K562 (cell line): ENCODE results near the gene NCMAP. TPM values are rescaled to one million over a fixed set of nuclear protein-coding genes. Genes with fewer than 3 reads are reported as not detected.

ENCODE experiments used
- ATAC-seq: fragments of 200-7000 bp; cut with Tn5 transposase; 3 replicates; pipeline ENCODE4 v1.9.1; 2020; ENCODE audit warnings: moderate library complexity
- BruUV-seq: library from RNA; stranded (reverse); fragments of 400-500 nt; replicated peaks from 2 replicates; lab custom pipeline; 2021; lab: Mats Ljungman, UMichigan
- CTCF ChIA-PET: fragments of 300-600 bp; formaldehyde crosslinking; extraction: SDS; loops from one replicate; lab custom pipeline; 2021; ENCODE audit warnings: low intra/inter-chr PET ratio; lab: Yijun Ruan, JAX
- POLR2A ChIA-PET: fragments of 300-600, 350-650 bp; sonication (Branson Sonifier 250); formaldehyde crosslinking; extraction: SDS; loops from one replicate; lab custom pipeline; 2021; ENCODE audit warnings: antibody characterized with exemption, inconsistent platforms; lab: Yijun Ruan, JAX
- DNase-seq, 4 experiments: peaks; one replicate each; pipeline versions ENCODE4 v3.0.0 to v3.0.0-alpha.2; 2011 to 2018; ENCODE audit warnings: low spot score in 3 of 4, mixed read lengths in 3 of 4; ENCODE audit errors: extremely low read depth in 1 of 4
- FAIRE-seq: peaks from 2 replicates; lab custom pipeline; 2011; peaks lifted over from hg19 to GRCh38; lab: Jason Lieb, UNC
- H2AFZ ChIP-seq: 2 replicates; pipeline ENCODE4 v1.6.0; 2011; ENCODE audit warnings: low read depth, low read length, control low read depth, inconsistent platforms
- H3K27ac ChIP-seq: fragments of 200-600 bp; 3 replicates; pipeline ENCODE4 v1.8.0; 2011; ENCODE audit warnings: low read depth, mild to moderate bottlenecking, control low read depth, inconsistent platforms, low read length, moderate library complexity, mixed read lengths; ENCODE audit errors: extremely low read depth
- H3K27me3 ChIP-seq, 2 experiments: fragments of 300-600 bp in 1 of 2; 2 replicates in 1 of 2; 3 replicates in 1 of 2; pipeline versions ENCODE4 v1.6.0 to v1.8.0; 2011; ENCODE audit warnings: inconsistent platforms in 2 of 2, low read length in 2 of 2, mild to moderate bottlenecking in 1 of 2, mixed read lengths in 1 of 2, moderate library complexity in 1 of 2; ENCODE audit not compliant: control insufficient read depth in 2 of 2, insufficient read depth in 2 of 2
- H3K36me3 ChIP-seq: fragments of 300-600 bp; 3 replicates; pipeline ENCODE4 v1.8.0; 2011; ENCODE audit warnings: mild to moderate bottlenecking, low read length, inconsistent platforms; ENCODE audit not compliant: control insufficient read depth, insufficient read depth
- H3K4me1 ChIP-seq, 2 experiments: fragments of 200-600 bp in 1 of 2; replicated peaks in 1 of 2; 2 replicates in 1 of 2; 3 replicates in 1 of 2; pipeline versions ENCODE4 v1.5.1 to v1.8.0; 2011; ENCODE audit warnings: inconsistent platforms in 2 of 2, low read length in 2 of 2, mild to moderate bottlenecking in 1 of 2, mixed read lengths in 1 of 2, moderate library complexity in 1 of 2; ENCODE audit not compliant: control insufficient read depth in 2 of 2, insufficient read depth in 2 of 2
- H3K4me2 ChIP-seq: 2 replicates; pipeline ENCODE4 v1.6.1; 2011; ENCODE audit warnings: low read length, control low read depth, inconsistent platforms, mixed read lengths; ENCODE audit not compliant: insufficient read depth
- H3K4me3 ChIP-seq: fragments of 200-600 bp; sonication (generic), shearing (Covaris generic); 2 replicates; pipeline ENCODE4 v1.5.1; 2016; ENCODE audit warnings: control low read depth, inconsistent platforms
- H3K79me2 ChIP-seq: fragments of 200-600 bp; 3 replicates; pipeline ENCODE4 v1.8.0; 2011; ENCODE audit warnings: low read length, inconsistent platforms; ENCODE audit not compliant: control insufficient read depth, insufficient read depth
- H3K9ac ChIP-seq, 2 experiments: 2 replicates each; pipeline versions ENCODE4 v1.6.0 to v1.6.1; 2011; ENCODE audit warnings: low read depth in 2 of 2, low read length in 2 of 2, control low read depth in 1 of 2, inconsistent platforms in 1 of 2, mild to moderate bottlenecking in 1 of 2, mixed read lengths in 1 of 2; ENCODE audit not compliant: insufficient read depth in 1 of 2
- H3K9me1 ChIP-seq: one replicate; pipeline ENCODE4 v1.6.0; 2011; ENCODE audit warnings: inconsistent platforms, mild to moderate bottlenecking, low read length, moderate library complexity; ENCODE audit not compliant: control insufficient read depth, insufficient read depth
- H3K9me3 ChIP-seq: replicated peaks from 2 replicates; pipeline ENCODE4 v1.5.1; 2011; ENCODE audit warnings: low read depth, low read length, inconsistent platforms; ENCODE audit not compliant: control insufficient read depth, insufficient read depth
- H4K20me1 ChIP-seq: replicated peaks from 2 replicates; pipeline ENCODE4 v1.6.1; 2011; ENCODE audit warnings: low read length, inconsistent platforms, mixed read lengths; ENCODE audit not compliant: control insufficient read depth, insufficient read depth
- ATF6 ChIP-seq: sonication (generic); formaldehyde crosslinking; IDR thresholded peaks from 2 replicates; pipeline ENCODE4 v1.4.0; 2020; ENCODE audit warnings: mild to moderate bottlenecking, missing genetic modification reagents
- CEBPG ChIP-seq, 3 experiments: fragments of 200-800 bp in 1 of 3; sonication (Bioruptor generic) in 1 of 3; sonication (generic) in 1 of 3; formaldehyde crosslinking in 1 of 3; IDR thresholded peaks in 2 of 3; conservative IDR thresholded peaks in 1 of 3; 2 replicates each; pipeline versions ENCODE4 v1.6.1 to v1.8.0; 2016 to 2022; ENCODE audit warnings: missing compliant biosample characterization in 2 of 3, missing genetic modification characterization in 2 of 3, mild to moderate bottlenecking in 1 of 3, missing genetic modification reagents in 1 of 3
- GATAD2A ChIP-seq: fragments of 450-650 bp; IDR thresholded peaks from 2 replicates; pipeline ENCODE4 v1.6.1; 2017
- HDAC2 ChIP-seq: fragments of 450-650 bp; IDR thresholded peaks from 2 replicates; pipeline ENCODE4 v1.6.1; 2016; ENCODE audit warnings: mild to moderate bottlenecking
- HNRNPUL1 ChIP-seq: fragments of 200-400 bp; formaldehyde crosslinking; IDR thresholded peaks from 2 replicates; pipeline ENCODE4 v1.6.1; 2017; ENCODE audit warnings: low read length
- NEUROD1 ChIP-seq: fragments of 150-350 bp; IDR thresholded peaks from 2 replicates; pipeline ENCODE4 v1.6.1; 2014; ENCODE audit warnings: borderline replicate concordance, low read length, low read depth; ENCODE audit not compliant: partially characterized antibody
- POLR3G ChIP-seq: IDR thresholded peaks from 2 replicates; pipeline ENCODE4 v1.6.1; 2011; ENCODE audit not compliant: insufficient read length, insufficient replicate concordance; ENCODE audit errors: extremely low read depth
- RBM14 ChIP-seq: fragments of 200-400 bp; formaldehyde crosslinking; IDR thresholded peaks from 2 replicates; pipeline ENCODE4 v1.6.1; 2018; ENCODE audit warnings: low read depth, mild to moderate bottlenecking, low read length, moderate library complexity, borderline replicate concordance; ENCODE audit not compliant: insufficient read depth
- RBM25 ChIP-seq: fragments of 200-400 bp; formaldehyde crosslinking; IDR thresholded peaks from 2 replicates; pipeline ENCODE4 v1.6.1; 2018; ENCODE audit warnings: low read length, low read depth, moderate library complexity; ENCODE audit not compliant: severe bottlenecking
- ZNF146 ChIP-seq: IDR thresholded peaks from one replicate; pipeline ENCODE4 v1.6.1; 2018; ENCODE audit warnings: missing compliant biosample characterization; ENCODE audit not compliant: unreplicated experiment
- ZNF354B ChIP-seq: fragments of 250-450 bp; sonication (Bioruptor Pico); IDR thresholded peaks from 2 replicates; pipeline ENCODE4 v1.4.0; 2020
- ZNF512 ChIP-seq: IDR thresholded peaks from 2 replicates; pipeline ENCODE4 v1.6.1; 2016; ENCODE audit warnings: missing genetic modification characterization, missing compliant biosample characterization
- WGBS: fragments of 100-300 bp; shearing (Covaris generic); methylation state at CpG from one replicate; pipeline ENCODE4 v1.1.6; 2016; ENCODE audit warnings: low coverage, mixed read lengths; ENCODE audit not compliant: insufficient coverage; ENCODE audit errors: missing lambda C conversion rate; 5-methylcytosine and 5-hydroxymethylcytosine counted together
- in situ Hi-C: fragments of 300-500 bp; cut with MboI; formaldehyde crosslinking; loops from 4 replicates; pipeline ENCODE4 v1.15.0; 2018; ENCODE audit warnings: inconsistent platforms, mixed read lengths
- intact Hi-C: fragments of 100-400 bp; cut with micrococcal nuclease; formaldehyde crosslinking; loops from 2 replicates; pipeline ENCODE4 v1.14.2; 2022
- polyA plus RNA-seq, 8 experiments: library from polyadenylated mRNA; depleted of rRNA in 4 of 8; stranded (reverse) in 5 of 8; unstranded in 3 of 8; fragments of >200 nt; fragmentation: Nextera tagmentation in 2 of 8; fragmentation: Illumina TruSeq in 1 of 8; extraction: Ambion mirVana in 2 of 8; extraction: Trizol in 1 of 8; gene quantifications; 2 replicates each; pipeline versions ENCODE4 v1.2.1 to v1.2.3, GENCODE V29; 2011 to 2014; ENCODE audit warnings: inconsistent platforms in 1 of 8, missing spikeins in 1 of 8
- total RNA-seq, 7 experiments: library from RNA; depleted of rRNA in 6 of 7; stranded (reverse); fragments of >200 nt in 6 of 7; fragmentation: Illumina TruSeq in 2 of 7; extraction: Trizol in 2 of 7; gene quantifications; 2 replicates each; pipeline versions ENCODE4 v1.2.1 to v1.2.3, GENCODE V29; 2011 to 2021; ENCODE audit warnings: low replicate concordance in 1 of 7

Gene NCMAP
- total and polyA plus RNA-seq, 9 of the 15 experiments (the other 6 are each of a cell fraction or from before 2014, with no cell fraction given): 0.03 TPM; not detected in 8

GRCh38 chr1:24599265-24599664, 43.4 kb downstream of the NCMAP start:
- no TSS peak for BruUV-seq
- H3K9me1 ChIP-seq: no peaks in the 10 kb centered on the region
- H3K27ac ChIP-seq: no peak overlapping the region
- no peaks in the 10 kb centered on the region for H3K9me3 ChIP-seq
- no peaks in the 10 kb centered on the region; a peak in 2 of 5 replicates for H3K4me1 ChIP-seq
- ChIA-PET POLR2A (no interaction called here), CTCF (no interaction called here)
- no peak overlapping the region for H2AFZ ChIP-seq
- 0 out of 2 replicates have a peak, but pooled peaks cover 3% of the 10 kb centered on the region for H4K20me1 ChIP-seq
- H3K4me2 ChIP-seq: no peak overlapping the region
- no peak overlapping the region for H3K9ac ChIP-seq
- in situ Hi-C loops (no loop called here), intact Hi-C loops (no loop called here)
- H3K36me3 ChIP-seq: no peaks in the 10 kb centered on the region
- H3K4me3 ChIP-seq: no peak overlapping the region
- no peak for ATAC-seq
- H3K27me3 ChIP-seq: peaks cover 12 to 24% of the 10 kb centered on the region in 2 experiments; a peak in 4 of 5 replicates
- WGBS: 12% methylated on average over 3 of the region's 3 CpGs
- FAIRE-seq: no peak
- no peak for DNase-seq
- TF ChIP-seq RBM25 (peak; percentile 22), ZNF146 (peak; percentile 56), NEUROD1 (no peak)
- H3K79me2 ChIP-seq: no peaks in the 10 kb centered on the region

- WGBS: 0% methylated on average over 5 of the region's 5 CpGs
- ATAC-seq (no peak; the same call in 2 of the 3 replicates), DNase-seq (no peak), FAIRE-seq (no peak)
- H2AFZ ChIP-seq: no peak overlapping the region
- H4K20me1 ChIP-seq: no peaks in the 10 kb centered on the region
- POLR2A ChIA-PET: no interaction called here
- H3K9ac ChIP-seq: no peak overlapping the region
- no peaks in the 10 kb centered on the region for H3K36me3 ChIP-seq
- CTCF ChIA-PET: no interaction called here
- H3K27me3 ChIP-seq: peaks cover 8 to 22% of the 10 kb centered on the region in 2 experiments; a peak in 3 of 5 replicates
- no peaks in the 10 kb centered on the region for H3K9me1 ChIP-seq
- H3K4me2 ChIP-seq: no peak overlapping the region; the same call in 1 of the 2 replicates
- peaks cover 0 to 1% of the 10 kb centered on the region in 2 experiments; a peak in 2 of 5 replicates for H3K4me1 ChIP-seq
- H3K27ac ChIP-seq: no peak overlapping the region
- intact Hi-C loops (no loop called here), in situ Hi-C loops (no loop called here)
- BruUV-seq: no TSS peak
- H3K4me3 ChIP-seq: no peak overlapping the region
- no peaks in the 10 kb centered on the region for H3K9me3 ChIP-seq
- H3K79me2 ChIP-seq: no peaks in the 10 kb centered on the region
- TF ChIP-seq HNRNPUL1: no peak
- TF ChIP-seq ATF6 (CRISPR knock-in tag): no peak
- TF ChIP-seq RBM14: no peak
- no peak for TF ChIP-seq GATAD2A
- no peak for TF ChIP-seq CEBPG (CRISPR knock-in tag; IDR thresholded peaks at IDR 0.05)
- TF ChIP-seq CEBPG (tag; conservative IDR thresholded peaks at IDR 0.05 in 1 of 2, IDR thresholded peaks at IDR 0.05 in 1 of 2): no peak
- no peak for TF ChIP-seq POLR3G
- no peak for TF ChIP-seq HDAC2
- no peak for TF ChIP-seq ZNF512 (tag)
- TF ChIP-seq ZNF354B: no peak
Observed at GRCh38 chr1:24600551-24600950, 44.7 kb downstream of the NCMAP start.
